ENCODE results near the gene LYZL6. TPM values are rescaled to one million over a fixed set of nuclear protein-coding genes. Genes with fewer than 3 reads are reported as not detected.

Gene LYZL6
- total RNA-seq, 2 donors from 2014 or later = not detected

GRCh38 chr17:35913609-35914008 is 29.9 kb downstream of the LYZL6 start:
- peaks cover 5% of the 10 kb centered on the region for H3K4me1 Mint-ChIP-seq
- no peak for DNase-seq
- H3K4me1 ChIP-seq (ENCODE audit: control insufficient read depth, insufficient read depth, low read length) = no peaks in the 10 kb centered on the region
- H3K27ac ChIP-seq (ENCODE audit: low read depth, low read length) = no peak overlapping the region
- no peak overlapping the region for H3K9ac ChIP-seq (ENCODE audit: extremely low read depth, low read length, poor library complexity, severe bottlenecking)
- H3K9me3 ChIP-seq (ENCODE audit: control insufficient read depth, low read length) = no peaks in the 10 kb centered on the region
- no peak overlapping the region for H3K27ac Mint-ChIP-seq
- peaks cover 6% of the 10 kb centered on the region for H3K36me3 Mint-ChIP-seq (ENCODE audit: low read depth)
- 88 to 92% methylated on average over 4 of the region's 4 CpGs for WGBS, 2 experiments (ENCODE audit: insufficient coverage in 1 of 2, insufficient read length in 1 of 2)
- H3K4me3 Mint-ChIP-seq = no peak overlapping the region
- H3K36me3 ChIP-seq (ENCODE audit: control insufficient read depth, insufficient read depth, low read length) = no peaks in the 10 kb centered on the region
- no peak for TF ChIP-seq CTCF (conservative IDR thresholded peaks at IDR 0.05)
- H3K27me3 ChIP-seq (ENCODE audit: control insufficient read depth, insufficient read depth, low read length, poor library complexity, severe bottlenecking) = peaks cover 8% of the 10 kb centered on the region
- H3K9me3 Mint-ChIP-seq = peaks cover 4% of the 10 kb centered on the region
- no peak overlapping the region for H3K4me3 ChIP-seq (ENCODE audit: low read length)
- H3K27me3 Mint-ChIP-seq (ENCODE audit: insufficient read depth) = peaks cover 16% of the 10 kb centered on the region

DNA sequence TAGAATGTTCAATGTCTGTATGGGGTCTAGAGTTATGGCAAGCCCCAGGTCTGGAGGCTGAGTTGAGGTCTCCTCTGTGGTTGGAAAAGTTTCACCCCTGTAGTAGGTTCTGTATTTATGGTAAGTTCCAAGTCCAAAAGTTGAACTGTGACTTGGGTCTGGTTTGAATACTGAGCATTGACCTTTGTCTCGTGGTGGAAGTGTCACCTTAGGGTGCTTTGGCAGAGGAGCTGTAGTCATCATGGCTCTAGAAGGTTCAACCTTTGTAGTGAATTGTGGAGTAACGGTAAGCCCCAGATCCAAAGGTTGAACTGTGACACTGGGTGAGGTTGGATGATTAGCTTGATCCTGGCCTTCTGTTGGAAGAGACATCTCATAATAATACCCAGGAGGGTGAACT is 30.6 kb downstream of the LYZL6 start:
- Mint-ChIP-seq H3K27ac (no peak overlapping the region), H3K4me1 (peaks cover 5% of the 10 kb centered on the region), H3K9me3 (peaks cover 4% of the 10 kb centered on the region), H3K27me3 (ENCODE audit: insufficient read depth) (peaks cover 19% of the 10 kb centered on the region), H3K4me3 (no peak overlapping the region), H3K36me3 (ENCODE audit: low read depth) (peaks cover 6% of the 10 kb centered on the region)
- Histone ChIP-seq H3K9me3 (ENCODE audit: control insufficient read depth, low read length) (no peaks in the 10 kb centered on the region), H3K9ac (ENCODE audit: extremely low read depth, low read length, poor library complexity, severe bottlenecking) (no peak overlapping the region), H3K27me3 (ENCODE audit: control insufficient read depth, insufficient read depth, low read length, poor library complexity, severe bottlenecking) (peaks cover 8% of the 10 kb centered on the region), H3K4me1 (ENCODE audit: control insufficient read depth, insufficient read depth, low read length) (no peaks in the 10 kb centered on the region), H3K4me3 (ENCODE audit: low read length) (no peak overlapping the region), H3K36me3 (ENCODE audit: control insufficient read depth, insufficient read depth, low read length) (no peaks in the 10 kb centered on the region), H3K27ac (ENCODE audit: low read depth, low read length) (no peak overlapping the region)
- DNase-seq = no peak
- 90 to 93% methylated on average over 2 of the region's 2 CpGs for WGBS, 2 experiments (ENCODE audit: insufficient coverage in 1 of 2, insufficient read length in 1 of 2)
- TF ChIP-seq CTCF (conservative IDR thresholded peaks at IDR 0.05) = no peak

- Histone ChIP-seq H3K9ac (ENCODE audit: extremely low read depth, low read length, poor library complexity, severe bottlenecking) (no peak overlapping the region), H3K9me3 (ENCODE audit: control insufficient read depth, low read length) (no peaks in the 10 kb centered on the region), H3K4me3 (ENCODE audit: low read length) (no peak overlapping the region), H3K27me3 (ENCODE audit: control insufficient read depth, insufficient read depth, low read length, poor library complexity, severe bottlenecking) (peaks cover 8% of the 10 kb centered on the region), H3K36me3 (ENCODE audit: control insufficient read depth, insufficient read depth, low read length) (no peaks in the 10 kb centered on the region), H3K27ac (ENCODE audit: low read depth, low read length) (no peak overlapping the region), H3K4me1 (ENCODE audit: control insufficient read depth, insufficient read depth, low read length) (no peaks in the 10 kb centered on the region)
- H3K4me3 Mint-ChIP-seq = no peak overlapping the region
- H3K9me3 Mint-ChIP-seq = peaks cover 4% of the 10 kb centered on the region
- no peak for TF ChIP-seq CTCF (conservative IDR thresholded peaks at IDR 0.05)
- H3K27me3 Mint-ChIP-seq (ENCODE audit: insufficient read depth) = peaks cover 19% of the 10 kb centered on the region
- no peak overlapping the region for H3K27ac Mint-ChIP-seq
- WGBS, 2 experiments (ENCODE audit: insufficient coverage in 1 of 2, insufficient read length in 1 of 2) = 96 to 100% methylated on average over 3 of the region's 3 CpGs
- no peak for DNase-seq
- H3K4me1 Mint-ChIP-seq = peaks cover 5% of the 10 kb centered on the region
- peaks cover 3% of the 10 kb centered on the region for H3K36me3 Mint-ChIP-seq (ENCODE audit: low read depth)
Measured at GRCh38 chr17:35912339-35912912, 31.1 kb downstream of the LYZL6 start.

Measured in endodermal cell (in vitro differentiated cells).